KG1 (cell line): ENCODE data around the gene RBMS3.

Experiments
- DNase-seq: peaks from one replicate; lab custom pipeline; 2025; lab: John Stamatoyannopoulos, UW

The RBMS3 gene

GRCh38 chr3:29277249-29277648, 3.6 kb upstream of the RBMS3 start:
- DNase-seq: no peak

DNA sequence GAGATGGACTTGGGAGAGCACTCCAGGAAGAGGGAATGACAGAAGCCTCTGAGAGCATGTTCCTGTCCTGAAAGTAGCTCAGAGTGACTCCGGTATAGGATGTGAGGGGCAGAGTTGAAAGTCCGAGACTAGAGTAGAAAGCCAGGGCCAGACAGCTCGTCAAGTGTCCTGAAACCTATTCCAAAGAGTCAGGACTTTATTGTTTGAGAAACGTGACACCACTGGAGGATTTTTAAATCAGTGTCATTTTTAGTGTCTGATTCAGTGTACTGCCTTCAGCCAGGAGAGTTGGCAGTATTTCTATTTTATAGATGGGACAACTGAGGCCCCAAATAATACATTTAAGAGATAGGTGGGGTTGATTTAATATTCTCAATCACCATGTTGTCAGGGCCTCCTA, 1.6 kb upstream of the RBMS3 start:
- no peak for DNase-seq

- DNase-seq: no peak
Observed at GRCh38 chr3:29279806-29280205, 1.1 kb upstream of the RBMS3 start.

- no peak for DNase-seq
Observed at GRCh38 chr3:29281094-29281343, 148 bp downstream of the RBMS3 start.

DNA sequence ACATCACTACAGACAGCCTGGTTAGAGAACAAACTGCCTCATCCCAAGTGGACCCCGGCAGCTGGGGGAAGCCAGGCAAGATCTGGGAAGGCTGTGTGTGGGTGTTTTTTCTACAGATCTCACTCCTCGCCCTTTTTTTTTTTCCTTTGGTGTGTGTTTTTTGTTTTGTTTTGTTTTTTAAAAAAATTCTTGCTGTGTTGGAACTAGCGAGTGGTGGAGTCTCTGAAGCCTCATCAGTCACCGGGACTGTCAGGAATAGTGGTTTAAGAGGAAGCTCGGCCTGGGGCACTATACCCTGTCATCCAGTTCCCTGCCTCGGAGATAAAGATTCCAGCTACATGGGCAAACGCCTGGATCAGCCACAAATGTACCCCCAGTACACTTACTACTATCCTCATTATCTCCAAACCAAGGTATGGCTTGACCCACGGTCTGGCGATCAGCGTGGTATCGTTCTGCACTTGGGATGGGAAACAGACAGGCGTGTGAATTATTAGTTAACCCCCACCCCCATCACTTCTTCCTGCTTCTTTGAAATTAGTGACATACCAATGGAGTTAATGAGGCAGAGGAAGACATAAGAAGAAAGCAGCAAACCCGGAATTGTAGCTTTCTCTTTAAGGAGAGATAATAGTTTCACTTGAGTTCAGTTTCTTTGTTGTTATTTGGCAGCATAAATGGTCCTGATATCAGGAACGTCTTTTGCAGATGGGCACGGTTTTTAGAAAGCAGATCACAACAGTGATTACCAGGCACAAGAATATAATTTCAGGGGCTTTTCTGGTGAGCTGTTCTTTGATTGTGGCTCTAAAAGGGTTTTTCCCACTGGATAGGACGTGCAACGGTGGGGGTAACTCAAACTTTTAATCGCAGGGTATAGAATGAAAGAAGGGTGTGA, 722 bp downstream of the RBMS3 start:
- no peak for DNase-seq

DNA sequence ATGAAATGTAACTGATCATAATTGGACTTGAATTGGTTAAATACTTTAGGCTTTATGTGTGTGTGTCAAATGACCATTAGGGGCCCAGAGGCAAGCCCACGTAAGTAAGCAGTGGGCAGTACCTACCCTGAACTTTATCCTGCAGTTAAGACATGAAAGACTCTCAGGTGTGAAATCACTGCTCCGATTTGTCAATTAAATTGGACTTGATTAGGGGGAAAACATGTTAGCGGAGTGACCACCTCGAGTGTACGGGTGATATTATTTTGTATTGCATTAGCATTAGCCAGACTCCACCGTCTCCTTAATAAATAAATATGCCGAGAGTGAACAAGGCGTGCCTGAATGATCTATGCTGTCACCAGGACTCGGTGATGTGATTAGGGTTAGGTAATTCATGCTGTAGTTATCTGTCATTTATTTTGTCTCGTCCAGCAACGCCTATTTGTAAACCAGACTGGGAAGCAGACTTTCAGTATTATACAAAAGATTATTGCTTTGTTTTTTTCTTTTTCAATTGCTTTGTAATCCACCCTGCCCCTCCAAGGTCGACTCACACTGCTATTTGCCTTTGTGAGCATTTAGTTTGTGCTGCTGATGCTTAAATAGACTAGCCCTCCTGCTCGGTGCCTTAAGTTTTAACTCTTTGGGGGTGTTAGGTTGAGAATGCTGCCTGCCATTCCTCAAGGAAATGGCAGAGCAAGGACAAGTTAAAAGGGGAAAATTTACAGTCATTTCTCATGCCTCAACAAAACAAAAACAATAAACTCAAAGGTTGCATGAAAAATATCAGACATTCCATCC, 1.8 kb downstream of the RBMS3 start:
- no peak for DNase-seq

DNA sequence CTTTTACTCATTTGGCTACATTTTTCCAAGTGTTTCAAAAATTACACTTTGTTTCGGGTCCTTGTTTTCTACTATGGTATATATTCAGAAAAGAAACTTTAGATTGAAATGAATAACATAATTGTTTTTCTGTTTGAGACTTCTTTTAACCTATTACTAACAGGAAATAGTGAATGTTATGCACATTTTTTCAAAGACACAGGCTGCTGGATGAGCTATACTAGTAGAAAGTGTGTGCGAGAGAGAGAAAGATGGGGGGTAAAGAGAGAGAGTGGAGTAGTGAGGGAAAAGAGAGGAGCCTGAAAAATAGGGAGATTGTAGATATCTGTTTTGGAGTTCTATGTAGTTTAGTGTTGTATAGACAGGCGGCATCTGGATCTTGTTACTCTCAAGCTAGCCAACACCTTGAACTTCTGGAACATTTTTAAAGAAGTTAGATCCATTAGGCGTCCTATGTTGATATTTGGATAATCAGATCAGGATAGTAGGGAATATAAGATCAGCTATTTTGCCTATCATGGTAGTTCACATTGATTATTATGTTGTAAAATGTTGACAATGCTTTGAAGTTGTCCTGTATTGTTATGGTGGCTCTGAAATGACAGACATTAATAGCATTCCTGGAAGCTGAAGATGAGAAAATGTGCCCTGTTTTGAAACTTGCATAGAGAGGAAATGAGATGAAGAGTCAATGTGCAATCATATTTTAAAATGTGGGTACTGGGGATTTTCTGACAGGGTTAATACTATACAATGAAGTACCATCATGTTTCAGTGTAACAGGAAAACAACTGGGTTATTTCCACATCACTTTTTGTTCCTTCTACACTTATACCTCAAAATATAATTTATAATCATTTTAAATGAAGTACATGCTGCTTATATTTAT, 2.6 kb downstream of the RBMS3 start:
- DNase-seq: no peak

GRCh38 chr3:29284497-29284896, 3.6 kb downstream of the RBMS3 start:
- no peak for DNase-seq

DNA sequence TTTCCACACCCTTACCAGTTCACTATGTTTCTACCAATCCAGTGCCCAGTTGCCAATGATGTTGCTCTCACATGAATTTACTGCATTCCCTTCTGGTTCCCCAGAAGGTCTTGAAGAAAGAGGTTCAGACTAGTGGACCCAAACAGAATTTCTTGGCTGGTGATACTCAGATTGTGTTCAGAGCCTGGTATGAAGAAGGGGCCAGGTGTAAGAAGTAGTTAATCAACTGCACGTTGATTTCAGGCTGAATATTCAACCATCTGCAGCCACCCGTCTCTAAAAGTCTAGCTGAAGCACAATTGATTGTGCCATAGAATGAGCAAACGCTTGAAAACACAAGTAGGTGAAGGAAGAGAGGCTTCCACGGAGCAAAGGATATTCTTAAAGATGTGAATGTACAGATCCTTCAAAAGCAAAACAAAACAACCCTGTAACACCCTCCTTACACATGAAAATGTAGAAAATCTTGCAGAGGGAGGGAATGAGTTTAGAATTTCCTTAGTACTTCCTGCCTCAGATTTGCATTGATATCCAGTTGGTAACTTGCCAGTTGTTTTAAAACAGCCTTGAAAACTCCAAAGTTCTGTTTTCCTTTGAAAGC, 4.7 kb downstream of the RBMS3 start:
- no peak for DNase-seq

- DNase-seq: no peak
Observed at GRCh38 chr3:29286478-29287240, 5.8 kb downstream of the RBMS3 start.

- DNase-seq: no peak
Observed at GRCh38 chr3:29290596-29290995, 9.7 kb downstream of the RBMS3 start.

DNA sequence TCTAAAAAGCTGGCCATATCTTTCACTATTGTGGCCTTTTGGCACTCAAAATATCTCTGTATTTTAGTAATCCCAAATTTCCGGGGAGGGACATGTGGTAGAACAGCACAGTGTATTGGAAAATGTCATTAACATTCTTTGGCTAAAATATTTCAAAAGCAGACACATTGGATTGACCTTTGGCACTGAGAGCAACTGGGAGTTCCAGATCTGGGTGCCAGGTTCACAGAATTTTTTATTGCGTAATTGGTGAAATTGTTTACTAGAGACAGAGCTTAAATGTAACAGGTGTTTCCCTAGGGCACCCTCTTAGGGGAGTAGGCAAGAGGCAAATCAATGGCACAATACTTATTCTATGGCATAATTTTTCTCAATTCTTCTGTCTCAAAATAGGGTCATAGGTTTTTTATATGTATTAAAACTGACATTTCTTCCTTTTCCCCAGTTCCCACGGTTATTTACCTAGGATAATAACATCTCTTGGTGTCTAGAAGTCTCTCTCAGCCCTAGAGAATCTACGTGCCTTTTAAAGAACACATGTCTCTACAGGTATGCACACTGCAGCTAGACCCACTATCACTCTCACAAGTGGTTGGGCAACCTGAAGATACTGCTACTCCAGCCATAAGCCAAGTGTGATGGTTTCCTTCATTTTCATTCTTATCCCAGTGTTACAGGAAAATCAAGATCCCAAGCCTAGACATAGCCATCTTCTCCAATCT, 10.6 kb downstream of the RBMS3 start:
- no peak for DNase-seq

DNA sequence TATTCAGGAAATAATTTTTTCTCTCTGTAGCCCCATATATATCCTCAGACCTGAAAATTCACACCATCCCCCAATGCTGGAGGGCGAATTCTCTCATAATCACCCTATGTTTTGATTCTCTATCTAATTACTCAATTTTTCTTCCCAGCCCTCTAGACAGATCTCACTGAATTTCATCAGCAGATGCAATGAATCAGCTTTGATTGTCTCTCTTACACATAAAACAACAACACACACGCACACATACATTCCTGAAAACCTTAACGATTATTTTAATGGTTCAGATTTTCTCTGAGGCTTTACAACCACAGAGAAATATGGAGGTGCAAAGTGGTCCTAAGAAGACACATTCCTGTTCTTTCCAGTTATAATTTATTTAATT, 11.1 kb downstream of the RBMS3 start:
- DNase-seq: no peak

GRCh38 chr3:29293421-29293820, 12.6 kb downstream of the RBMS3 start:
- DNase-seq: no peak

- no peak for DNase-seq
Observed at GRCh38 chr3:29297998-29298397, 17.1 kb downstream of the RBMS3 start.

DNA sequence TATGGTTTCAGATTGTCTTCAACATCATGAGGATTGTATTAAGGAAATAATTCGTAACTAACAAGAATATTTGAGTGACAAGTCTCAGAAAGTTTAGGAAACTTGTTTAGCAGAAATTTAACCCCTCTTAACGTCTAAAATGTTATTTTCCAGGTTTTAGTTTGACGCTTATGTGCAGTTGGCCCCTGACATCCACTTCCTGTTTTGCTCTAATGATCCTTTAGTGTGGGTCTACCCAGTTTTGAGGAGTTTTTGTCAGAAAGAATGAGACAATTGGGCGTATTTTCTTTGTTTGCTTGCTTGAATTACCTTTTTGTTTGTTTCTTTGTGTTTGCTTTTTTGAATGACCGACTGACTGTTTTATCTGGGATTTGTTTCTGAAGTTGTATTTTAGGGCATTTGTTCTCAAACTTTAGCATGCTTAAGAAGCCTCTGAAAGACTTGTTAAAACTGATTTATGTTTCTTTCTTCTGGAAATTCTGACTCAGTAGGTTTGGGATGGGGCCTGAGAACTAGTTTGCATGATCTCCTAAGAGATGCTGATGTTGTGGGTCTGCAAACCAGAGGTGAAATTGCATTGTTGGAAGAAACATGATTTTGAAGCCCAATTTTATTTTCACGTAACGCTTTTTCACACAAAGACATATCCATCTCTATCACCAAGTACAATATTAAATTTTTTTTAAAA, 20.6 kb downstream of the RBMS3 start:
- DNase-seq: no peak

- no peak for DNase-seq
Observed at GRCh38 chr3:29302619-29303018, 21.7 kb downstream of the RBMS3 start.

DNA sequence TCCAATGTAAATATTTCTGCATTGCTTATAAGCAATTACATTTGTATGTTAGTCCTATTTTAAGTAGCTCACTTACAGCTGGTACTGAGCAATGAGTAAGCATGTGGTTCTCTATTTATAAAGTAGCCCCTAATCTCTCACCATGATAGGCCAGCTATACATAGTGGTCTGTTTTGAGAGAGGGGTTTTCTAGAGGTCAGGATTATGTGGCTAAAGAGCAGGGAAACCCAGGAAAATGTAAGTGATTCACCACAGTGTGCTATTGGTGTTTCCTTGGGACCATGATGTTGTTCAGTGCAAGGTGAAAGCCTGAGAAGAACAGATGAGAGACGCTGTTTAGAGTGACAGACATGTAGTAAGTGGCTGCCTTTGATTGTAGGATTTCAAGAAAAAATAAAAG, 26.4 kb downstream of the RBMS3 start:
- DNase-seq: no peak

DNA sequence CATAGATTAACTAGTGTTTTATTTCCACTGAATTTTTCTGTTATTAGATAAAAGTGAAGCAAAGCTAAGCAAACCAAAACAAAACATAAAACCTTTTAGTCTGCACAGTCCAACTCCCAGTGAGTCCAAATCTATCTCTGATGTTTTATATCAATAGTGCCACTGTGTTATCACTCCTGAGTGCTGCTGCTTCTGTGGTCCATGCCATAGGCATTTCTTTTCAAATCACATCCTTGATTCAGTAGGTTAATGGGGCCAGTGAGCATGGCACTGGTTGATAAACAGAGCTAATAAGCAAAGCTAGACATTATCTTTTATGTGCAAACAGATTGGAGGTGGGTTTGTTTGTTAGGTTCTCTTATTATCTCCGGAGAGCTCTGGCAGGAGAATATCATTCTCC, 30.0 kb downstream of the RBMS3 start:
- DNase-seq: no peak

- DNase-seq: no peak
Observed at GRCh38 chr3:29311795-29312194, 30.9 kb downstream of the RBMS3 start.
